ENCODE results near the gene MRPS16.

GRCh38 chr10:73246322-73246645 lies 6.2 kb downstream of the MRPS16 start:
- TF ChIP-seq EP300 (IDR thresholded peaks at IDR 0.05): no peak
- TF ChIP-seq POLR2AphosphoS5 (IDR thresholded peaks at IDR 0.05): no peak

Data from gastroesophageal sphincter (tissue), 2 donors.